ENCODE measurements around the gene UCKL1. TPM values are rescaled to one million over a fixed set of nuclear protein-coding genes. Genes with fewer than 3 reads are reported as not detected.

UCKL1 gene
- total RNA-seq: 23.9 and 31.6 TPM in 2 replicates

DNA sequence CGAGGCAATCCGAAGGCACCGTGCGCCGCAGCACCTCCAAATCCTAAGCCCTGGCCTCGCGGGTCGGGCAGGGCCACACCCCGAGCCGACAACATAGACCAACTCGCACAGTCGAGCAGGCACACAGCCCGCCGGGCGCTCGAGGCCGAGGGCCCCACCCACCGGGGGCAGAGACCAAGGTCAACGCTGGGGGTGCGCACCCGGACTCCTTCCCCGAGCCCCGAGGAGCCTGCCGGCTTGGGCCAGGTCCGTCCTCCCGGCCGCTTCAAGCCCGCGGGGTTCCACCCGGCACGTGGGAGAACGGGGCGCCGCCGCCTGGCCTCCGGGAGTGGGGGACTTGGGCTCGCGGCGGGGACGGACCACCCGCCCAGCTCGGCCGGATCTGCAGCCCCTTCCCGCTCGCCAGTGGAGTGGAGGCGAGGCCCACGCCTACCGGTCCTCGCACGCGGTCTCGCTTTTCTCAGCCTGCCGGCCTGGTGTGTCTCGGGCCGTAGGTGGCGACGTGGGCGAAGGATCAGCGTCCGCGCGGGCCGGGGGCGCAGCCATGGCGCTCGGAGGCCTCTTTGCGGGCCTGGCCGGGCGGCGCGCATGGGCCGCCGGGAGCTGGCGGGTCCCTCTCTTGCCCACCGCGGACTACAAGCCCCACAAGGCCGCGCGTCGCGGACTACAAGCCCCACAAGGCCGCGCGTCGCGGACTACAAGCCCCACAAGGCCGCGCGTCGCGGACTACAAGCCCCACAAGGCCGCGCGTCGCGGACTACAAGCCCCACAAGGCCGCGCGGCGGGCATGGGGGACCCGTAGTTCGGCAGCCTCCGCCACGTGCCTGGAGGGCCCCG, at the start of gene UCKL1:
TSS of gene UCKL1 (minus strand) at position 590 of the 837 bp plus-strand sequence. CDS start at position 546, 44 bp downstream.

GRCh38 chr20:63980806-63981728, 24.9 kb upstream of the UCKL1 start, which contains the start of gene PRPF6:
TSS of gene PRPF6 (plus strand) at chr20:63981132. CDS start at chr20:63981246, 114 bp downstream.

GRCh38 chr20:63979557-63980316, 23.5 kb upstream of the UCKL1 start, which contains the start of gene SAMD10:
TSS of gene SAMD10 (minus strand) at chr20:63979642. CDS start at chr20:63979467, 175 bp downstream.

DNA sequence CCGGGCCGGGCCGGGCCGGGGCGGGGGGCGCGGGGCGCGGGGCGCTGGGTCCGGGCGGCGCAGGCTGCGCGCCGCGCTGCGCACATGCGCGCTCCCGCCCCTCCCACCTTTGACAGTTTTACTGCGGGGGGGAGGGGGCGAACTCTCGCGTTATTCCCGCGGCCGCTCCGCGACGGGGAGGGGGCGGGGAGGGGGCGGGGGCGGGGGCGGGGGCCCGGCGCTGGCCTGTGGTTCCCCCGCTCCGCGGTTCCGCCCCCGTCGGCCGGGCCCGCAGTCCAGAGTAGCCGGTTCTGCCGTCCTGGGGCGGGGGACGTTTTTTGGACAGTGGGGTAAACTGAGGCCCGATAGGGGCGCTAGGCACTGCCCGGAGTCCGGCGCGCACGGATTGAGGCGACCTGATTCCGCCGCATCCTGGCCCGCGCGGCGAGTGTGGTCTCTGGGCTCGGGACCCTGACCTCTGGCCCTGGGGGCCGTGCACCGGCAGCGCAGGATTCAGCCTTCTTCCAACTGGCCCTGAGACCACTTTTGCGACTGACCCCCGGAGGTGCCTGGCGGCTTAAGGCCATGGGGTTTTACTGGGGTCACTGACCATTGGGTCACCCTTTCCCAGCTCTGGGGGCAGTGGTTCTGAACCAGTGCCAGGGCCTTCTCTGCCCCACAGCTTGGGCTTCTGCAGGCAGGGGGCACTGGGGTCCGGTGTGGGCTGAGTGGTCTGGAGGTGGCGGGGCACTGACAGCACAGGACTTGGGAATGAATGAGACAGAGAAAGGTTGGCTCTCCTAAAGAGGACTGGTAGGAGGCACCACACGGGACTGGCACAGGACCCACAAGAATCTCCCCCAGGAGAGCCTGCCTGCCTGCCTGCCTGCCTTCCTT, 13.9 kb upstream of the UCKL1 start, which contains the start of gene ZNF512B:
TSS of gene ZNF512B (minus strand) at position 93 of the 876 bp plus-strand sequence. CDS start 1,980 bp downstream, outside the sequence.

GRCh38 chr20:63894358-63895201, 61.6 kb downstream of the UCKL1 start, which contains the start of gene DNAJC5:
TSS of gene DNAJC5 (plus strand) at chr20:63895126. CDS start at chr20:63928346, 33,220 bp downstream.

Other genes with a start within 250 kb of the UCKL1 start
- 17.5 and 42.9 TPM in 2 replicates for gene ARFRP1, start 248.4 kb downstream of the UCKL1 start, total RNA-seq
- 13.2 and 21.2 TPM in 2 replicates for gene ZGPAT, start 248.4 kb downstream of the UCKL1 start, total RNA-seq
- 1.7 and 2.7 TPM in 2 replicates for gene LIME1, start 219.8 kb downstream of the UCKL1 start, total RNA-seq
- gene SLC2A4RG, start 216.6 kb downstream of the UCKL1 start, total RNA-seq: 26.3 and 44.1 TPM in 2 replicates
- 0.43 and 2.9 TPM in 2 replicates for gene ZBTB46, start 125.2 kb downstream of the UCKL1 start, total RNA-seq
- not detected in 2 replicates for gene ABHD16B, start 94.9 kb downstream of the UCKL1 start, total RNA-seq
- 130 and 165 TPM in 2 replicates for gene TPD52L2, start 91.1 kb downstream of the UCKL1 start, total RNA-seq
- 99.7 and 137 TPM in 2 replicates for gene DNAJC5, start 61.3 kb downstream of the UCKL1 start, total RNA-seq
- 7.2 and 7.9 TPM in 2 replicates for gene ZNF512B, start 13.5 kb upstream of the UCKL1 start, total RNA-seq
- gene SAMD10, start 23.2 kb upstream of the UCKL1 start, total RNA-seq: 2.1 and 4.3 TPM in 2 replicates
- gene PRPF6, start 24.7 kb upstream of the UCKL1 start, total RNA-seq: 49.4 and 61.9 TPM in 2 replicates
- 0.24 and 0.85 TPM in 2 replicates for gene C20orf204, start 79.8 kb upstream of the UCKL1 start, total RNA-seq
- gene SOX18, start 93.2 kb upstream of the UCKL1 start, total RNA-seq: 0.43 TPM in 1 of 2 replicates, not detected in the other
- 3.4 and 14.7 TPM in 2 replicates for gene TCEA2, start 106.8 kb upstream of the UCKL1 start, total RNA-seq
- gene RGS19, start 123.1 kb upstream of the UCKL1 start, total RNA-seq: 9.2 and 27.2 TPM in 2 replicates
- under 0.01 and 0.24 TPM in 2 replicates for gene OPRL1, start 123.7 kb upstream of the UCKL1 start, total RNA-seq
- gene LKAAEAR1, start 128.0 kb upstream of the UCKL1 start, total RNA-seq: not detected in 2 replicates
- gene NPBWR2, start 151.1 kb upstream of the UCKL1 start, total RNA-seq: not detected in 2 replicates
- gene MYT1, start 208.0 kb upstream of the UCKL1 start, total RNA-seq: not detected in 2 replicates

All from tracheal epithelial cell (primary cell).